Measurements from ENCODE around the gene NHLRC1.

- TF ChIP-seq ZNF354B (CRISPR knock-in tag; IDR thresholded peaks at IDR 0.05), result no peak
- no peak for TF ChIP-seq SUZ12 (IDR thresholded peaks at IDR 0.05; ENCODE audit: low read depth, low read length)
- no peak for TF ChIP-seq ZNF280B (CRISPR knock-in tag; IDR thresholded peaks at IDR 0.05; ENCODE audit: borderline replicate concordance)
- no peak for TF ChIP-seq EZH2 (conservative IDR thresholded peaks at IDR 0.05; ENCODE audit: low read depth, low read length)
- no peak for TF ChIP-seq ZBTB43 (CRISPR knock-in tag; conservative IDR thresholded peaks at IDR 0.05)
- TF ChIP-seq MED1 (CRISPR knock-in tag; IDR thresholded peaks at IDR 0.05), result no peak
- no peak for TF ChIP-seq PCBP1 (IDR thresholded peaks at IDR 0.05; ENCODE audit: borderline replicate concordance, low read depth, low read length)
- TF ChIP-seq GTF2F1 (IDR thresholded peaks at IDR 0.05; ENCODE audit: low read length), result no peak
- TF ChIP-seq AGO1 (IDR thresholded peaks at IDR 0.05; ENCODE audit: low read depth, low read length, poor library complexity, severe bottlenecking), result no peak
- TF ChIP-seq TSC22D2 (CRISPR knock-in tag; IDR thresholded peaks at IDR 0.05; ENCODE audit: borderline replicate concordance), result no peak
- no peak for TF ChIP-seq KAT2B (IDR thresholded peaks at IDR 0.05; ENCODE audit: borderline replicate concordance, low read depth, low read length)
- no peak for TF ChIP-seq ZNF282 (IDR thresholded peaks at IDR 0.05; ENCODE audit: partially characterized antibody)
Measured at GRCh38 chr6:18090349-18090786, 32.1 kb downstream of the NHLRC1 start.
